ENCODE data around the gene PMIS2. TPM values are rescaled to one million over a fixed set of nuclear protein-coding genes. Genes with fewer than 3 reads are reported as not detected.

The PMIS2 gene
- not detected in 2 replicates for total RNA-seq

GRCh38 chr19:35585848-35586247 lies at the start of gene PMIS2:
PMIS2 (plus strand) TSS chr19:35586173; CDS start chr19:35586260, 87 bp downstream.

GRCh38 chr19:35545001-35545854 lies 40.7 kb upstream of the PMIS2 start, which contains the start of gene TMEM147:
TMEM147 (plus strand) TSS chr19:35545626; CDS start chr19:35545740, 114 bp downstream.

GRCh38 chr19:35563207-35563829 lies 22.7 kb upstream of the PMIS2 start, which contains the start of gene ATP4A:
ATP4A (minus strand) TSS chr19:35563658; CDS start chr19:35563629, 29 bp downstream.

GRCh38 chr19:35612559-35613321 lies 26.8 kb downstream of the PMIS2 start, which contains the start of gene HAUS5:
HAUS5 (plus strand) TSS chr19:35612735; CDS start chr19:35612795, 60 bp downstream.

GRCh38 chr19:35628565-35629331 lies 42.8 kb downstream of the PMIS2 start, which contains the start of gene RBM42:
RBM42 (plus strand) TSS chr19:35629036; CDS start chr19:35629154, 118 bp downstream.

Other genes starting within 250 kb of the PMIS2 start
- gene FFAR1, start 238.3 kb upstream of the PMIS2 start, total RNA-seq, result under 0.01 TPM in 1 of 2 replicates, not detected in the other
- gene FFAR3, start 227.7 kb upstream of the PMIS2 start, total RNA-seq, result not detected in 2 replicates
- not detected in 2 replicates for gene GPR42, start 215.1 kb upstream of the PMIS2 start, total RNA-seq
- gene FFAR2, start 137.9 kb upstream of the PMIS2 start, total RNA-seq, result 0.24 TPM in 1 of 2 replicates, not detected in the other
- gene KRTDAP, start 95.7 kb upstream of the PMIS2 start, total RNA-seq, result 3.1 TPM in 1 of 2 replicates, not detected in the other
- 75.0 and 131 TPM in 2 replicates for gene DMKN, start 72.5 kb upstream of the PMIS2 start, total RNA-seq
- gene SBSN, start 57.9 kb upstream of the PMIS2 start, total RNA-seq, result 2.3 and 16.6 TPM in 2 replicates
- gene GAPDHS, start 52.7 kb upstream of the PMIS2 start, total RNA-seq, result not detected in 2 replicates
- 132 and 141 TPM in 2 replicates for gene TMEM147, start 40.5 kb upstream of the PMIS2 start, total RNA-seq
- gene ATP4A, start 22.5 kb upstream of the PMIS2 start, total RNA-seq, result not detected in 2 replicates
- gene HAUS5, start 26.6 kb downstream of the PMIS2 start, total RNA-seq, result 3.8 and 7.5 TPM in 2 replicates
- 40.9 and 48.0 TPM in 2 replicates for gene RBM42, start 42.9 kb downstream of the PMIS2 start, total RNA-seq
- not detected in 2 replicates for gene ETV2, start 55.6 kb downstream of the PMIS2 start, total RNA-seq
- 309 and 377 TPM in 2 replicates for gene COX6B1, start 62.1 kb downstream of the PMIS2 start, total RNA-seq
- not detected in 2 replicates for gene UPK1A, start 80.3 kb downstream of the PMIS2 start, total RNA-seq
- not detected in 2 replicates for gene ZBTB32, start 118.4 kb downstream of the PMIS2 start, total RNA-seq
- gene KMT2B, start 131.8 kb downstream of the PMIS2 start, total RNA-seq, result 6.7 and 7.9 TPM in 2 replicates
- not detected in 2 replicates for gene IGFLR1, start 156.3 kb downstream of the PMIS2 start, total RNA-seq
- gene U2AF1L4, start 159.2 kb downstream of the PMIS2 start, total RNA-seq, result 3.2 and 5.3 TPM in 2 replicates
- gene PSENEN, start 159.5 kb downstream of the PMIS2 start, total RNA-seq, result 15.9 and 18.1 TPM in 2 replicates
- gene LIN37, start 162.4 kb downstream of the PMIS2 start, total RNA-seq, result 6.4 and 8.0 TPM in 2 replicates
- gene HSPB6, start 170.9 kb downstream of the PMIS2 start, total RNA-seq, result 0.43 TPM in 1 of 2 replicates, not detected in the other
- gene PROSER3, start 172.0 kb downstream of the PMIS2 start, total RNA-seq, result 2.9 and 4.0 TPM in 2 replicates
- under 0.01 TPM in 1 of 2 replicates, not detected in the other for gene ARHGAP33, start 189.4 kb downstream of the PMIS2 start, total RNA-seq
- not detected in 2 replicates for gene PRODH2, start 226.7 kb downstream of the PMIS2 start, total RNA-seq